ENCODE results near the gene BICD1. TPM values are rescaled to one million over a fixed set of nuclear protein-coding genes. Genes with fewer than 3 reads are reported as not detected.

Gene BICD1
- total RNA-seq, 4 donors from 2014 or later: 1.5 to 4.5 (median 2.4) TPM

- H3K4me3 ChIP-seq (ENCODE audit: low read depth, poor library complexity, severe bottlenecking): no peak overlapping the region
- no peak for TF ChIP-seq POLR2A (IDR thresholded peaks at IDR 0.05)
- no peak for TF ChIP-seq CTCF (IDR thresholded peaks at IDR 0.05)
- no peak for DNase-seq (ENCODE audit: low spot score in 2 of 2)
- intact Hi-C loops (cut with DNase I; ENCODE audit: low total_unique reads): no loop called here
- 85 to 91% methylated on average over 6 of the region's 6 CpGs for whole genome bisulfite sequencing, 2 donors
Observed at GRCh38 chr12:32196250-32197198, 89.9 kb downstream of the BICD1 start.

- DNase-seq (ENCODE audit: low spot score in 2 of 2): no peak
- TF ChIP-seq CTCF (IDR thresholded peaks at IDR 0.05): no peak
- no peak for TF ChIP-seq POLR2A (IDR thresholded peaks at IDR 0.05)
- 58 to 75% methylated on average over 2 of the region's 2 CpGs for WGBS, 2 donors
Observed at GRCh38 chr12:32197421-32197820, 90.8 kb downstream of the BICD1 start.

GRCh38 chr12:32198555-32198954 lies 91.9 kb downstream of the BICD1 start:
- no peak for TF ChIP-seq POLR2A (IDR thresholded peaks at IDR 0.05)
- TF ChIP-seq CTCF (IDR thresholded peaks at IDR 0.05): no peak

More at GRCh38 chr12:32197421-32197820, 90.8 kb downstream of the BICD1 start:
- H3K4me3 ChIP-seq (ENCODE audit: low read depth, poor library complexity, severe bottlenecking): no peak overlapping the region
- intact Hi-C loops (cut with DNase I; ENCODE audit: low total_unique reads): no loop called here

GRCh38 chr12:32201096-32201495 lies 94.4 kb downstream of the BICD1 start:
- no peak overlapping the region for H3K4me3 ChIP-seq (ENCODE audit: low read depth, poor library complexity, severe bottlenecking)
- DNase-seq (ENCODE audit: low spot score in 2 of 2): no peak
- WGBS, 2 donors: 75 to 80% methylated on average over 2 of the region's 2 CpGs
- no peak for TF ChIP-seq CTCF (IDR thresholded peaks at IDR 0.05)
- intact Hi-C loops (cut with DNase I; ENCODE audit: low total_unique reads): no loop called here

More at GRCh38 chr12:32198555-32198954, 91.9 kb downstream of the BICD1 start:
- no peak overlapping the region for H3K4me3 ChIP-seq (ENCODE audit: low read depth, poor library complexity, severe bottlenecking)
- intact Hi-C loops (cut with DNase I; ENCODE audit: low total_unique reads): no loop called here
- 76 to 93% methylated on average over 2 of the region's 2 CpGs for WGBS, 2 donors
- DNase-seq (ENCODE audit: low spot score in 2 of 2): no peak

GRCh38 chr12:32201976-32202375 lies 95.3 kb downstream of the BICD1 start:
- TF ChIP-seq POLR2A (IDR thresholded peaks at IDR 0.05): no peak
- TF ChIP-seq CTCF (IDR thresholded peaks at IDR 0.05): no peak
- intact Hi-C loops (cut with DNase I; ENCODE audit: low total_unique reads): no loop called here
- WGBS, 2 donors: 67 to 79% methylated on average over 1 of the region's 1 CpG
- H3K4me3 ChIP-seq (ENCODE audit: low read depth, poor library complexity, severe bottlenecking): no peak overlapping the region
- no peak for DNase-seq (ENCODE audit: low spot score in 2 of 2)
